B cell (primary cell): Measurements from ENCODE around the gene IL17REL.

ENCODE experiments used
- EZH2 ChIP-seq: IDR thresholded peaks from 2 replicates; pipeline ENCODE4 v1.6.1; 2012; ENCODE audit warnings: borderline replicate concordance, low read depth, mild to moderate bottlenecking, moderate library complexity, low read length; ENCODE audit not compliant: insufficient read depth, poor library complexity, severe bottlenecking
- TF ChIP-seq, protein P1 (sequence below): fragments of 200-600 bp; IDR thresholded peaks from one replicate; pipeline ENCODE4 v1.8.0; 2022; ENCODE audit warnings: antibody characterized with exemption, mild to moderate bottlenecking

- TF ChIP-seq, protein P1, sequence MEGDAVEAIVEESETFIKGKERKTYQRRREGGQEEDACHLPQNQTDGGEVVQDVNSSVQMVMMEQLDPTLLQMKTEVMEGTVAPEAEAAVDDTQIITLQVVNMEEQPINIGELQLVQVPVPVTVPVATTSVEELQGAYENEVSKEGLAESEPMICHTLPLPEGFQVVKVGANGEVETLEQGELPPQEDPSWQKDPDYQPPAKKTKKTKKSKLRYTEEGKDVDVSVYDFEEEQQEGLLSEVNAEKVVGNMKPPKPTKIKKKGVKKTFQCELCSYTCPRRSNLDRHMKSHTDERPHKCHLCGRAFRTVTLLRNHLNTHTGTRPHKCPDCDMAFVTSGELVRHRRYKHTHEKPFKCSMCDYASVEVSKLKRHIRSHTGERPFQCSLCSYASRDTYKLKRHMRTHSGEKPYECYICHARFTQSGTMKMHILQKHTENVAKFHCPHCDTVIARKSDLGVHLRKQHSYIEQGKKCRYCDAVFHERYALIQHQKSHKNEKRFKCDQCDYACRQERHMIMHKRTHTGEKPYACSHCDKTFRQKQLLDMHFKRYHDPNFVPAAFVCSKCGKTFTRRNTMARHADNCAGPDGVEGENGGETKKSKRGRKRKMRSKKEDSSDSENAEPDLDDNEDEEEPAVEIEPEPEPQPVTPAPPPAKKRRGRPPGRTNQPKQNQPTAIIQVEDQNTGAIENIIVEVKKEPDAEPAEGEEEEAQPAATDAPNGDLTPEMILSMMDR, result no peak
- TF ChIP-seq EZH2, result no peak
Measured at GRCh38 chr22:50053861-50054260, 41.3 kb upstream of the IL17REL start.
